ENCODE results near the gene UBB.

- TF ChIP-seq ZNF449 (CRISPR knock-in tag; IDR thresholded peaks at IDR 0.05) (no peak), SRF (CRISPR knock-in tag; IDR thresholded peaks at IDR 0.05) (no peak), ZNF274 (IDR thresholded peaks at IDR 0.05; ENCODE audit: borderline replicate concordance, low read depth, low read length) (no peak), MITF (IDR thresholded peaks at IDR 0.05) (no peak), ZBTB1 (CRISPR knock-in tag; IDR thresholded peaks at IDR 0.05; ENCODE audit: borderline replicate concordance, low read depth) (no peak), MED1 (CRISPR knock-in tag; IDR thresholded peaks at IDR 0.05; ENCODE audit: borderline replicate concordance) (no peak), FOXJ3 (CRISPR knock-in tag; IDR thresholded peaks at IDR 0.05) (no peak), BRCA1 (IDR thresholded peaks at IDR 0.05) (no peak), BRCA1 (CRISPR knock-in tag; IDR thresholded peaks at IDR 0.05) (no peak)
Measured at GRCh38 chr17:16417399-16417798, 36.5 kb downstream of the UBB start.

Data from K562 (cell line).